Mesenchymal stem cell (in vitro differentiated cells and primary cell): ENCODE results near the gene POLR1B.

Experiments
- DNase-seq: peaks from one replicate; pipeline ENCODE4 v3.0.0-alpha.2; 2013
- H2AFZ ChIP-seq: one replicate; pipeline ENCODE4 v1.6.1; 2013; ENCODE audit warnings: low read depth, mild to moderate bottlenecking, control low read depth, inconsistent platforms, low read length, moderate library complexity
- H2AK5ac ChIP-seq: 2 replicates; pipeline ENCODE4 v1.6.1; 2013; ENCODE audit warnings: low read length, moderate library complexity, mild to moderate bottlenecking, inconsistent platforms; ENCODE audit not compliant: severe bottlenecking
- H2BK120ac ChIP-seq: one replicate; pipeline ENCODE4 v1.6.1; 2013; ENCODE audit warnings: low read depth, mild to moderate bottlenecking, inconsistent platforms, low read length, moderate library complexity
- H2BK12ac ChIP-seq, 2 experiments: one replicate each; pipeline ENCODE4 v1.6.1; 2013; ENCODE audit warnings: inconsistent platforms in 2 of 2, low read length in 2 of 2, mild to moderate bottlenecking in 2 of 2, moderate library complexity in 2 of 2, control low read depth in 1 of 2
- H2BK15ac ChIP-seq: one replicate; pipeline ENCODE4 v1.6.1; 2013; ENCODE audit warnings: mild to moderate bottlenecking, low read depth, inconsistent platforms; ENCODE audit not compliant: poor library complexity, severe bottlenecking
- H2BK5ac ChIP-seq: 2 replicates; pipeline ENCODE4 v1.6.1; 2013; ENCODE audit warnings: low read depth, mild to moderate bottlenecking, low read length, control low read depth, inconsistent platforms; ENCODE audit not compliant: poor library complexity, severe bottlenecking
- H3K14ac ChIP-seq, 2 experiments: one replicate each; pipeline ENCODE4 v1.6.1; 2013; ENCODE audit warnings: inconsistent platforms in 2 of 2, low read length in 2 of 2, control low read depth in 1 of 2, mild to moderate bottlenecking in 1 of 2, moderate library complexity in 1 of 2
- H3K18ac ChIP-seq, 2 experiments: one replicate each; pipeline ENCODE4 v1.6.1; 2013; ENCODE audit warnings: inconsistent platforms in 2 of 2, low read length in 2 of 2, control low read depth in 1 of 2, low read depth in 1 of 2, mild to moderate bottlenecking in 1 of 2
- H3K23ac ChIP-seq, 2 experiments: one replicate each; pipeline ENCODE4 v1.6.1; 2013; ENCODE audit warnings: inconsistent platforms in 2 of 2, low read length in 2 of 2, mild to moderate bottlenecking in 2 of 2, moderate library complexity in 2 of 2, control low read depth in 1 of 2
- H3K27ac ChIP-seq: 2 replicates; pipeline ENCODE4 v1.5.1; 2013; ENCODE audit warnings: mild to moderate bottlenecking, moderate library complexity, low read length, control low read depth, inconsistent platforms; ENCODE audit not compliant: poor library complexity, severe bottlenecking
- H3K27me3 ChIP-seq, 2 experiments: 2 replicates each; pipeline versions ENCODE4 v1.6.1 to v1.7.0; 2013; ENCODE audit warnings: low read length in 2 of 2, mild to moderate bottlenecking in 2 of 2, moderate library complexity in 2 of 2, control low read depth in 1 of 2, inconsistent platforms in 1 of 2; ENCODE audit not compliant: control insufficient read depth in 1 of 2, insufficient read depth in 1 of 2
- H3K36me3 ChIP-seq, 2 experiments: 2 replicates each; pipeline versions ENCODE4 v1.6.1 to v1.7.0; 2013; ENCODE audit warnings: low read length in 2 of 2, control low read depth in 1 of 2, inconsistent platforms in 1 of 2, low read depth in 1 of 2, mild to moderate bottlenecking in 1 of 2; ENCODE audit not compliant: insufficient read depth in 2 of 2, control insufficient read depth in 1 of 2
- H3K4ac ChIP-seq, 2 experiments: one replicate each; pipeline ENCODE4 v1.6.1; 2013; ENCODE audit warnings: inconsistent platforms in 2 of 2, low read length in 2 of 2, mild to moderate bottlenecking in 2 of 2, moderate library complexity in 2 of 2, control low read depth in 1 of 2, low read depth in 1 of 2
- H3K4me1 ChIP-seq: 2 replicates; pipeline ENCODE4 v1.6.1; 2013; ENCODE audit warnings: low read depth, low read length, control low read depth; ENCODE audit not compliant: control insufficient read depth, insufficient read depth
- H3K4me2 ChIP-seq: 2 replicates; pipeline ENCODE4 v1.6.1; 2013; ENCODE audit warnings: low read length, mild to moderate bottlenecking, inconsistent platforms; ENCODE audit not compliant: poor library complexity, severe bottlenecking
- H3K4me3 ChIP-seq, 2 experiments: 2 replicates each; pipeline versions ENCODE4 v1.5.1 to v1.7.0; 2013; ENCODE audit warnings: low read length in 2 of 2, mild to moderate bottlenecking in 2 of 2, control low read depth in 1 of 2, low read depth in 1 of 2; ENCODE audit not compliant: insufficient read depth in 1 of 2
- H3K79me1 ChIP-seq: replicated peaks from 2 replicates; pipeline ENCODE4 v1.6.1; 2013; ENCODE audit warnings: mild to moderate bottlenecking, control low read depth, low read length, inconsistent platforms; ENCODE audit not compliant: poor library complexity, severe bottlenecking
- H3K9ac ChIP-seq: 2 replicates; pipeline ENCODE4 v1.7.0; 2013; ENCODE audit warnings: mild to moderate bottlenecking, low read length, moderate library complexity
- H3K9me3 ChIP-seq: 2 replicates; pipeline ENCODE4 v1.7.0; 2013; ENCODE audit warnings: mild to moderate bottlenecking, low read length; ENCODE audit not compliant: control insufficient read depth
- H4K8ac ChIP-seq: one replicate; pipeline ENCODE4 v1.6.1; 2013; ENCODE audit warnings: inconsistent platforms, mild to moderate bottlenecking, low read length, moderate library complexity
- H4K91ac ChIP-seq: one replicate; pipeline ENCODE4 v1.6.1; 2013; ENCODE audit warnings: mild to moderate bottlenecking, low read length, inconsistent platforms
- WGBS: methylation state at CpG from one replicate; pipeline ENCODE4 v1.1.7; 2013; ENCODE audit warnings: mixed read lengths; 5-methylcytosine and 5-hydroxymethylcytosine counted together

The POLR1B gene

DNA sequence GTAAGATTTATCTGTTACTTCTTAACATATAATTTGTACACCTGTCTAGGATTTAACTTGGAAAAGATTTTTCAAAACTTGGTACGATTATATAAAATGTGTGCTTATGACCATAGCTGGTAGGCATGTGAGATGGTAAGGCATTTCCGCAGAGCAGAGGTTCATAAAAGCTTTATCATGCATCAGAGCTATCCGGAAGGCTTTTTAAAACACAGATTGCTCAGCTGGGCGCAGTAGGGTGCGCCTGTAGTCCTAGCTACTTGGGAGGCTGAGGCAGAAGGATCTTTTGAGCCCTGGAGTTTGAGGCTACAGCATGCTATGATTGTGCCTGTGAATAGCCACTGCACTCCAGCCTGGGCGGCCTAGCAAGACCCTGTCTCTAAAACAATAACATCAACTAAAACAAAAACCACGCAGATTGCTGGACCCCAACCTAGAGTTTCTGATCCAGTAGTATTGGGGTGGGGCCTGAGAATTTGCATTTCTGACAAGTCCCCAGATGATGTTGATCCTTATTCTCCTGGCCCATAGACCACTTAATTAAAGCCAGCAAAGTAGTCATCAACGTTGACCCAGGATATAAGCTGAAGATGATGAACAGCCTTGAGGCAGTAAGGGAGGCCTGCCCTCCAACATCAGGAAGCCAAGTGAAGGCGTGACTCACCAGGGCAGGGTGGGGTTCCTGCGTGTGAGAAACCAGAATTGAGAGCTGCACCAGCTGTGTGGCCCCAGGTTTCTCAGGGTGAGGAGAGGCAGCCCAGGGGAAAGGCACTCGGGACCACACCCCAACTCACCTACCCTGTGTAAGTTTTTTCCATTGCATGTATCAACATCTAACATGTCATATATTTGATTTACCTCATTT is 81.9 kb downstream of the POLR1B start:
- Histone ChIP-seq H2AFZ (peak overlapping the region; percentile 46), H4K91ac (peak overlapping the region; percentile 82), H3K4me2 (no peak overlapping the region), H2BK5ac (no peak overlapping the region), H3K14ac (peak overlapping the region in 1 of 2 experiments; percentile 79), H3K4ac (peak overlapping the region; percentile 62 to 81), H3K36me3 (no peaks in the 10 kb centered on the region), H2BK120ac (peak overlapping the region; percentile 77), H3K23ac (no peak overlapping the region), H3K18ac (peak overlapping the region in 1 of 2 experiments; percentile 43), H3K4me1 (peaks cover 19% of the 10 kb centered on the region), H3K79me1 (peaks cover 3% of the 10 kb centered on the region), H4K8ac (peak overlapping the region; percentile 77), H3K9ac (peak overlapping the region; percentile 59), H2AK5ac (no peak overlapping the region), H2BK12ac (peak overlapping the region; percentile 73 to 92), H3K27me3 (no peaks in the 10 kb centered on the region), H3K9me3 (no peaks in the 10 kb centered on the region), H3K4me3 (peak overlapping the region in 1 of 2 experiments; percentile 55), H3K27ac (no peak overlapping the region), H2BK15ac (peak overlapping the region; percentile 75)
- DNase-seq: peak; percentile 80
- 59% methylated on average over 10 of the region's 11 CpGs for WGBS

DNA sequence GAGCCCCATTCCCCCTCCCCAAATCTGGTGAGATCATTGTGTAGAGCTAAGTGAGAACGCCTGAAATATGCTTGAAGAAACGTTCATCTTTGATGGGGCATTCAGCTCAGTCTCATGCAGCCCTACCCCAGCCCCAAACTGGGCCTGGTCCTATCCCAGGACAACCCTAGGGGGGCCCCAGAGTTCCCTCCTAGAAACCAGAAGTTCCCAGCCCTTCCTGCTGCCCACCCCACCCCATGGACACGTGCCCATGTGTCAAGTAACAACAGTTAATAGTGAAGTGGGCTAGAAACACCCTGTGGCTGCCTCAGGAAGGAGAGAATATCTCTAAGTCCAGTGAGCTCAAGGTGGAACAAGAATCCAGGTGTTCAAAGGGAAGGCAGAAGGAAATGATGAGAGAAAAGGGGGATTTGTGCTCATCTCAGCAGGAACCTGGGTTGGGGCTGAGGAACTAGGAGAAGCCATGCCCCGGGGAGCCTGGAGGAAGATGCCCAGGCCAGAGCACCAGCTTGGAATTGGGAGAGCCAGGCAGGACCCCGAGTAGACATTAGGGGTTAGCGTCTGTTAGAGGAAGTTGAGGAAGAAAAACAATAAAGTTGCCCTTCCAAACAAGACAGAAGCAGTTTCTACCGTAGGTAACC is 83.3 kb downstream of the POLR1B start:
- Histone ChIP-seq H2BK120ac (no peak overlapping the region), H3K79me1 (peaks cover 3% of the 10 kb centered on the region), H3K36me3 (no peaks in the 10 kb centered on the region), H2BK15ac (no peak overlapping the region), H2BK12ac (peak overlapping the region; percentile 18 to 74), H3K14ac (no peak overlapping the region), H3K18ac (peak overlapping the region in 1 of 2 experiments; percentile 14), H3K27me3 (no peaks in the 10 kb centered on the region), H2BK5ac (no peak overlapping the region), H4K91ac (no peak overlapping the region), H2AFZ (no peak overlapping the region), H3K4ac (peak overlapping the region; percentile 57 to 75), H3K4me3 (no peak overlapping the region), H3K9me3 (no peaks in the 10 kb centered on the region), H3K23ac (no peak overlapping the region), H2AK5ac (no peak overlapping the region), H4K8ac (peak overlapping the region; percentile 74), H3K4me2 (no peak overlapping the region), H3K4me1 (peaks cover 23% of the 10 kb centered on the region), H3K9ac (peak overlapping the region; percentile 75), H3K27ac (no peak overlapping the region)
- 92% methylated on average over 7 of the region's 7 CpGs for WGBS
- DNase-seq: no peak

DNA sequence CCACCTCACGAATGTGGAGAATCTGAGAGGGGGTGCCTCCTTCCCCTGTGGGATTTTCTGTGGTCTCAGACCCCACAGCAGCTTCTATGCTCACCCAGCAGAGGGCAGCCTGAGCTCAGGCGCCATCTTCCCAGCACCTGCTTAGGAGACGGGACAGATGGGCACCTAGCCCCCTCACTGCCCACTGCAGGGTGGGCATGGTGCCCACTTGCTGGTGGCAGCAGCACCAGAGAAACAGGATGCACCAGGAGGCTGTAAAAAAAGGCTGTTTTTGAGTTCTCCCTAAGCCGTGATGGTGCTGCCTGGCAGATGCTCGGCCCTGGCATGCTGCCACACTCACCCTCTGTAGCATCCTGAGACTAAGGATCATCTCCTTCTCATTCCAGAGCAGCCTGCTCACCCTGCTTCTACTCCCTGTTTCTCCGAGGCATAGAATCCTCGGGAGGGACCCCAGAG is 84.4 kb downstream of the POLR1B start:
- Histone ChIP-seq H3K9me3 (no peaks in the 10 kb centered on the region), H3K18ac (peak overlapping the region; percentile 92 to 98), H2AK5ac (peak overlapping the region; percentile 71), H2BK120ac (peak overlapping the region; percentile 89), H3K36me3 (no peaks in the 10 kb centered on the region), H2AFZ (no peak overlapping the region), H3K27ac (peak overlapping the region; percentile 98), H3K27me3 (no peaks in the 10 kb centered on the region), H2BK15ac (peak overlapping the region; percentile 54), H3K79me1 (peaks cover 3% of the 10 kb centered on the region), H3K4ac (peak overlapping the region; percentile 69 to 94), H4K91ac (peak overlapping the region; percentile 98), H3K4me3 (peak overlapping the region in 1 of 2 experiments; percentile 67), H2BK5ac (peak overlapping the region; percentile 59), H3K4me2 (peak overlapping the region; percentile 38), H3K23ac (no peak overlapping the region), H3K9ac (peak overlapping the region; percentile 75), H2BK12ac (peak overlapping the region; percentile 79 to 99), H4K8ac (peak overlapping the region; percentile 88), H3K14ac (peak overlapping the region in 1 of 2 experiments; percentile 51), H3K4me1 (peaks cover 28% of the 10 kb centered on the region)
- 26% methylated on average over 7 of the region's 7 CpGs for WGBS
- DNase-seq: peak; percentile 78
